ENCODE measurements around the gene NSG2.

GRCh38 chr5:174087783-174088182 is 42.3 kb downstream of the NSG2 start:
- no peak for TF ChIP-seq POLR2A (IDR thresholded peaks at IDR 0.05; ENCODE audit: low read length)
- no peak for TF ChIP-seq GATA1 (IDR thresholded peaks at IDR 0.05; ENCODE audit: low read depth, low read length)

All from erythroblast (primary cell).